Loucy (cell line): Measurements from ENCODE around the gene AK4.

Experiments used
- H2AFZ ChIP-seq: fragments of 200-600 bp; sonication (generic); 2 replicates; pipeline ENCODE4 v1.6.0; 2016; ENCODE audit warnings: antibody characterized with exemption, mild to moderate bottlenecking, low read length, moderate library complexity
- H3F3A ChIP-seq: fragments of 200-600 bp; 2 replicates; pipeline ENCODE4 v1.6.0; 2016; ENCODE audit warnings: antibody characterized with exemption, low read depth, mild to moderate bottlenecking
- H3K27me3 ChIP-seq: fragments of 200-600 bp; sonication (generic); 2 replicates; pipeline ENCODE4 v1.6.1; 2014; ENCODE audit warnings: low read length, mild to moderate bottlenecking; ENCODE audit not compliant: insufficient read depth, poor library complexity, severe bottlenecking
- H3K36me3 ChIP-seq: fragments of 200-600 bp; sonication (generic); 2 replicates; pipeline ENCODE4 v1.6.1; 2016; ENCODE audit warnings: low read length; ENCODE audit not compliant: insufficient read depth
- H3K4me1 ChIP-seq: fragments of 200-600 bp; sonication (generic); 2 replicates; pipeline ENCODE4 v1.5.1; 2014; ENCODE audit warnings: low read length, mild to moderate bottlenecking; ENCODE audit not compliant: insufficient read depth, poor library complexity, severe bottlenecking
- H3K4me2 ChIP-seq: fragments of 200-600 bp; sonication (generic); 2 replicates; pipeline ENCODE4 v1.6.0; 2014; ENCODE audit warnings: antibody characterized with exemption, low read length, low read depth, mild to moderate bottlenecking; ENCODE audit not compliant: poor library complexity, severe bottlenecking
- H3K4me3 ChIP-seq: fragments of 200-600 bp; sonication (generic); 2 replicates; pipeline ENCODE4 v1.5.1; 2014; ENCODE audit warnings: low read length, mild to moderate bottlenecking, mixed read lengths; ENCODE audit not compliant: poor library complexity, severe bottlenecking
- H3K79me2 ChIP-seq: fragments of 200-600 bp; sonication (generic); 2 replicates; pipeline ENCODE4 v1.6.1; 2014; ENCODE audit warnings: low read length; ENCODE audit not compliant: insufficient read depth
- H3K9ac ChIP-seq: fragments of 200-600 bp; sonication (generic); 2 replicates; pipeline ENCODE4 v1.6.0; 2014; ENCODE audit warnings: mild to moderate bottlenecking, low read depth, low read length, moderate library complexity; ENCODE audit not compliant: poor library complexity, severe bottlenecking
- H3K9me2 ChIP-seq: fragments of 200-600 bp; sonication (generic); replicated peaks from 2 replicates; pipeline ENCODE4 v1.6.1; 2016; ENCODE audit warnings: low read depth, low read length, mixed read lengths
- H3K9me3 ChIP-seq: fragments of 200-600 bp; sonication (generic); 2 replicates; pipeline ENCODE4 v1.6.1; 2014; ENCODE audit warnings: mild to moderate bottlenecking, antibody characterized with exemption, low read length, low read depth; ENCODE audit not compliant: insufficient read depth
- H4K20me1 ChIP-seq: fragments of 200-600 bp; sonication (generic); 2 replicates; pipeline ENCODE4 v1.6.0; 2014; ENCODE audit warnings: antibody characterized with exemption, low read length, mild to moderate bottlenecking; ENCODE audit not compliant: insufficient read depth, poor library complexity, severe bottlenecking
- EZH2phosphoT487 ChIP-seq: fragments of 200-600 bp; IDR thresholded peaks from 2 replicates; pipeline ENCODE4 v1.6.1; 2018; ENCODE audit warnings: antibody characterized with exemption, mild to moderate bottlenecking, moderate library complexity, borderline replicate concordance
- TF ChIP-seq, protein P1 (sequence below): fragments of 200-600 bp; sonication (generic); conservative IDR thresholded peaks from 2 replicates; pipeline ENCODE4 v1.5.1; 2014; ENCODE audit warnings: mild to moderate bottlenecking, antibody characterized with exemption, low read length

The AK4 gene

DNA sequence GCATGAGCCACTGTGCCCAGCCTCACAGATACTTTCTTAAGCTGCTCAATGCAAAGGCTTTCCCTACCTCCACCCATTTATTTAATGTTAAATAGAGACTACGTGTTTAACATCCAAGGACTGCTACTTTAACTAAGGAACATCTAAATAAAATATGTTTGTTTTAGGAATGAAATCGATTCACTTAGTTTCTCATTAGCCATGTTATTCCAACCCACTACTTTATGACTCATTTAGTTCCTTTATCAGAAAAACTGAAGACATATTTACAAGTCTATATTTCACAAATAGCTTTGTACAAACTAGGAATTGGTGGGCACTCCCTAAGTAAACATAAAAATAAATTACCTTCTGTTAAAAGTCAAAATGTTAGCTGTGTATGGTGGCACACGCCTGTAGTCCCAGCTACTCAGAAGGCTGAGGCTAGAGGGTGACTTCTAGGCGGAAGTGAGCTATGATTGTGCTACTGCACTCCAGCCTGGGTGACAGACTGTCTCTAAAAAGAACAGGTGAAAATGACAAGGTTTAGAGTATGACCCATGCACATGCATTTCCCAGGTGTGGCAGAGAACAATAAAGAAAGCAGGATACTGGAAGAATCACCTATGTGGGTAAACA lies 39.9 kb upstream of the AK4 start:
- TF ChIP-seq, protein P1, sequence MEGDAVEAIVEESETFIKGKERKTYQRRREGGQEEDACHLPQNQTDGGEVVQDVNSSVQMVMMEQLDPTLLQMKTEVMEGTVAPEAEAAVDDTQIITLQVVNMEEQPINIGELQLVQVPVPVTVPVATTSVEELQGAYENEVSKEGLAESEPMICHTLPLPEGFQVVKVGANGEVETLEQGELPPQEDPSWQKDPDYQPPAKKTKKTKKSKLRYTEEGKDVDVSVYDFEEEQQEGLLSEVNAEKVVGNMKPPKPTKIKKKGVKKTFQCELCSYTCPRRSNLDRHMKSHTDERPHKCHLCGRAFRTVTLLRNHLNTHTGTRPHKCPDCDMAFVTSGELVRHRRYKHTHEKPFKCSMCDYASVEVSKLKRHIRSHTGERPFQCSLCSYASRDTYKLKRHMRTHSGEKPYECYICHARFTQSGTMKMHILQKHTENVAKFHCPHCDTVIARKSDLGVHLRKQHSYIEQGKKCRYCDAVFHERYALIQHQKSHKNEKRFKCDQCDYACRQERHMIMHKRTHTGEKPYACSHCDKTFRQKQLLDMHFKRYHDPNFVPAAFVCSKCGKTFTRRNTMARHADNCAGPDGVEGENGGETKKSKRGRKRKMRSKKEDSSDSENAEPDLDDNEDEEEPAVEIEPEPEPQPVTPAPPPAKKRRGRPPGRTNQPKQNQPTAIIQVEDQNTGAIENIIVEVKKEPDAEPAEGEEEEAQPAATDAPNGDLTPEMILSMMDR, result no peak
- no peak for TF ChIP-seq EZH2phosphoT487

DNA sequence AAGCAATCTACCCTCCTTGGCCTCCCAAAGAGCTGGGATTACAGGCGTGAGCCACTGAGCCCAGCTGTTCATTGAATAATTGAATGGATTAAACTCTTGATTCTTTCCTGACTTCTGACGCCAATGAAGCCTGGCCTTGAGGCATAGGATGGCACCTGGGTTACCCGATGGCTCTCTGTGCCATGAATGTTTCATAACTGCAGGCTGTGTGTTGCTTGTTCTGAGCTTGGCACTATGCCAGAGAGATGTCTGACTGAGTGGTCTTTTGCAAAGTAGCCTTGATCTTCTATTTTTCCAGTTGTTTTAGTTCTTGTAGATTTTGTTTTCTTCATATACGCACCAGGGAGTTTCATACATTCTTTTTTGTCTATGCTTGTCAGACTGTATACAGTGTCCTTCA lies 38.5 kb upstream of the AK4 start:
- H3K9me2 ChIP-seq, result no peaks in the 10 kb centered on the region
- H3F3A ChIP-seq, result no peaks in the 10 kb centered on the region
- no peaks in the 10 kb centered on the region for H3K79me2 ChIP-seq
- H3K9me3 ChIP-seq, result no peaks in the 10 kb centered on the region; the same call in 1 of the 2 replicates
- H3K4me3 ChIP-seq, result no peak overlapping the region
- H4K20me1 ChIP-seq, result no peaks in the 10 kb centered on the region
- H2AFZ ChIP-seq, result no peak overlapping the region
- H3K36me3 ChIP-seq, result no peaks in the 10 kb centered on the region
- no peak overlapping the region for H3K4me2 ChIP-seq
- TF ChIP-seq, protein P1, result no peak
- no peak for TF ChIP-seq EZH2phosphoT487
- H3K4me1 ChIP-seq, result no peaks in the 10 kb centered on the region
- no peaks in the 10 kb centered on the region for H3K27me3 ChIP-seq
- H3K9ac ChIP-seq, result no peak overlapping the region

More for the DNA sequence above, 39.9 kb upstream of the AK4 start:
- no peaks in the 10 kb centered on the region for H4K20me1 ChIP-seq
- H3K27me3 ChIP-seq, result no peaks in the 10 kb centered on the region
- no peaks in the 10 kb centered on the region for H3F3A ChIP-seq
- no peak overlapping the region for H2AFZ ChIP-seq
- no peaks in the 10 kb centered on the region for H3K36me3 ChIP-seq
- H3K9ac ChIP-seq, result no peak overlapping the region
- H3K4me1 ChIP-seq, result no peaks in the 10 kb centered on the region
- no peak overlapping the region for H3K4me3 ChIP-seq
- H3K9me3 ChIP-seq, result peaks cover under 1% of the 10 kb centered on the region; the same call in 1 of the 2 replicates
- H3K9me2 ChIP-seq, result no peaks in the 10 kb centered on the region
- H3K4me2 ChIP-seq, result no peak overlapping the region
- H3K79me2 ChIP-seq, result no peaks in the 10 kb centered on the region

DNA sequence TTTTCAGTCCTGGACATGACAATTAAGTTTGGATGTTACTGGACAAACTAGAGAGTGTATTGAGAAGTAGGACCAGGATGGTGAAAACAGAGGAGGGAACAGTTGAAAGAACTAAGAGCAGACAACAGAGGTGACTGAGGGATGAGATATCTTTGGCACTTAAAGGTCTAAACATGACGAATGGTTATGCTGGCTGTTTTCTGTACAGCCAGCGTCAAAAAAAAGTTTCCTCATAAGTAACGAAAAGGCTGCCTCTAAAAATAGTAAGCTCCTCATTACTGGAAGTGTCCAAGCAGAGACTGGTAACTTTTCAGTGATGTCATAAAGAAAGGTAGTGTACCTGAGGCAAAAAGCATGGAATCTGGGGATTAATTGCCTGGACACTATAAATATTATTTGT lies 35.2 kb upstream of the AK4 start:
- H3K27me3 ChIP-seq, result no peaks in the 10 kb centered on the region
- H3K4me1 ChIP-seq, result no peaks in the 10 kb centered on the region
- H3K4me2 ChIP-seq, result no peak overlapping the region
- H3K4me3 ChIP-seq, result no peak overlapping the region
- no peaks in the 10 kb centered on the region for H3K79me2 ChIP-seq
- H2AFZ ChIP-seq, result no peak overlapping the region
- no peak overlapping the region for H3K9ac ChIP-seq
- no peaks in the 10 kb centered on the region for H3K9me2 ChIP-seq
- H3K36me3 ChIP-seq, result no peaks in the 10 kb centered on the region
- H3K9me3 ChIP-seq, result no peaks in the 10 kb centered on the region; the same call in 1 of the 2 replicates
- no peaks in the 10 kb centered on the region for H4K20me1 ChIP-seq
- TF ChIP-seq, protein P1, result no peak
- TF ChIP-seq EZH2phosphoT487, result no peak
- no peaks in the 10 kb centered on the region; the same call in 1 of the 2 replicates for H3F3A ChIP-seq
